HG02981 (cell line): ENCODE data around the gene RTL10.

Experiments used
- ATAC-seq: cut with Tn5 transposase; IDR thresholded peaks from one replicate; pipeline ENCODE4 v1.9.1; 2021; ENCODE audit warnings: mild to moderate bottlenecking, moderate library complexity; ENCODE audit not compliant: unreplicated experiment

The RTL10 gene, protein sequence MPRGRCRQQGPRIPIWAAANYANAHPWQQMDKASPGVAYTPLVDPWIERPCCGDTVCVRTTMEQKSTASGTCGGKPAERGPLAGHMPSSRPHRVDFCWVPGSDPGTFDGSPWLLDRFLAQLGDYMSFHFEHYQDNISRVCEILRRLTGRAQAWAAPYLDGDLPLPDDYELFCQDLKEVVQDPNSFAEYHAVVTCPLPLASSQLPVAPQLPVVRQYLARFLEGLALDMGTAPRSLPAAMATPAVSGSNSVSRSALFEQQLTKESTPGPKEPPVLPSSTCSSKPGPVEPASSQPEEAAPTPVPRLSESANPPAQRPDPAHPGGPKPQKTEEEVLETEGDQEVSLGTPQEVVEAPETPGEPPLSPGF

GRCh38 chr22:19854778-19855503 lies at the start of gene RTL10, which contains the start of gene GNB1L:
Gene RTL10, minus strand, starts transcription at chr22:19854874. Its CDS starts 2,613 bp downstream, at chr22:19852261.
Gene GNB1L, minus strand, starts transcription at chr22:19854874. Its CDS starts 33,519 bp downstream, at chr22:19821355.
- peak; percentile 78 for ATAC-seq

- ATAC-seq = no peak
Observed at GRCh38 chr22:19904174-19904856, 49.6 kb upstream of the RTL10 start.

GRCh38 chr22:19903513-19903912 lies 48.8 kb upstream of the RTL10 start:
- ATAC-seq = no peak

DNA sequence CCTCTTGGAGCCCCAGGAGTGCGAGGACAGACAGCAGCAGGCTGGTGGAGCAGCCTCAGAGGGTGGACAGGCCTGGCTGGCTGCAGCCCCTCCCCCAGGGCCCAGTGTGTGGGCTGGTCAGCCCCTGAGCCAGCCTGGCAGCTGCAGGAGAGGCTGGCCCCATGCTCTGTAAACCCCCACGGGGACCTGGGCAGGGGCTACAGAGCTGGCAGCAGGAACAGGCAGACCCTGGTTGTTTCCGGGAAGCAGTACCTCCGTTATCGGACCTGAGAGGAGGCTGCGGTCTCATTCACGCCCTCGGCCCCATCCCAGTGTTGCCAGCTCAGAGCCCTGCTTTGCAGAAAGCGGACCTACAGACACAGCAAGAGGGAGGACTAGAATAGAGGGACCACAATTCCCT lies 48.4 kb upstream of the RTL10 start:
- ATAC-seq = no peak

GRCh38 chr22:19902245-19902715 lies 47.6 kb upstream of the RTL10 start:
- no peak for ATAC-seq

DNA sequence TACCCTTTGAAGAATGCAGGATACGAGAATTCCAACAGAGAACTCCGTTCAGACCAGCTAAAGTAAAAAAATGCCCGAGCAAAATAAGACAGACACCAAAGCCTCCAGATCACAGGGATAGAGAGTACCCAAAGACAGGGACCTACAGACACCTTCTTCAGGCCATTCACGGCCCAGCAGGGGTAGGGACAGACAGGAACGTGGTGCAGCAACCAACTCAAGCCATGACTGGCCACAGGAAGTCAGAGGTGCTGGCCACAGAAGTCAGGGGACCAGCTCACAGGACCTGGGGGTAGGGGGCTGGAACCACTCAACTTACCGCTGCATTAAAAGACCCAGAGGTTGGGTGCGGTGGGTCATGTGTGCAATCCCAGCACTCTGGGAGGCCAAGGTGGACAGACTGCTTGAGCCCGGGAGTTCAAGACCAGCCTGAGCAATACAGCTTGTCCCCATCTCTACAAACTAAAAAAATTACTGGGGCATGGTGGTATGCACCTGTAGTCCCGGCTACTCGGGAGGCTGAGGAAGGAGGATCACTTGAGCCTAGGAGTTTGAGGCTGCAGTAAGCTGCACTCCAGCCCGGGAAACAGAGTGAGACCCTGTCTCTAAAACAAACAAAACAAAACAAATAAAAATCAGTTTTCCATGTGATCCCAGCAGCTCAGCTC lies 47.0 kb upstream of the RTL10 start:
- ATAC-seq = no peak

DNA sequence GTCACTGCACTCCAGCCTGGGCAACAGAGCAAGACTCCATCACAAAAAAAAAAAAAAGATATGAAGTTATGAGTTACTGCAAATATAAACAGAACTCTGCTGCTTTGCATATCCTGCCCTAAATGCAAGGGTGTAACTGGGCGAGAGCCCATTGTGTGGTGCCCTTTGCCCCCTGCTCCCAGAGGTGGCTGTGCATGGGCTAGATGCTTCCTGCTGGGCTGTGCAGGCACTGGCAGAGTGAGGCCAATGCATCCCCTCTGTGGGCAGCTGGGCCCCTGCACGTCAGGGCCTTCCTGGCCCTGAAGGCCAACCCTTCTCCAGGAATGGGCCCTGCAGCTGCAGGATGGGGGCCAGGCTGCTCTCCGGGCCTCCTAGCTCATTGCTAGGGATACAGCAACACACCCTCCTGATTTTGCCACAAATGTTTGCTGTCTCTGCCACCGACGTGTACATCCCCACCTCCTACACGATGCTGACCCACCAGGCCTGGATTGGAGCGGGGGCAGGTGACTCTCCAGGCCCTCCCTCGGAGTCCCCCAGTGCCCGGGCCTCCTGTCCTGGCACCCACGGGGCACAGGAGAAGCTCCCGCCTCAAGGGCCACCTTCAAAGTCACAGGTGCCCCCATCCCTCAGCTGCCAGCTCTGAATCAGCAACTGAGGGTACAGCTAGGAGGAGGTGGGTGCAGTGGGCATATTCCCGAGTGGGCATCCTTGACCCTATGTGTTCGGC lies 46.2 kb upstream of the RTL10 start:
- ATAC-seq = no peak

DNA sequence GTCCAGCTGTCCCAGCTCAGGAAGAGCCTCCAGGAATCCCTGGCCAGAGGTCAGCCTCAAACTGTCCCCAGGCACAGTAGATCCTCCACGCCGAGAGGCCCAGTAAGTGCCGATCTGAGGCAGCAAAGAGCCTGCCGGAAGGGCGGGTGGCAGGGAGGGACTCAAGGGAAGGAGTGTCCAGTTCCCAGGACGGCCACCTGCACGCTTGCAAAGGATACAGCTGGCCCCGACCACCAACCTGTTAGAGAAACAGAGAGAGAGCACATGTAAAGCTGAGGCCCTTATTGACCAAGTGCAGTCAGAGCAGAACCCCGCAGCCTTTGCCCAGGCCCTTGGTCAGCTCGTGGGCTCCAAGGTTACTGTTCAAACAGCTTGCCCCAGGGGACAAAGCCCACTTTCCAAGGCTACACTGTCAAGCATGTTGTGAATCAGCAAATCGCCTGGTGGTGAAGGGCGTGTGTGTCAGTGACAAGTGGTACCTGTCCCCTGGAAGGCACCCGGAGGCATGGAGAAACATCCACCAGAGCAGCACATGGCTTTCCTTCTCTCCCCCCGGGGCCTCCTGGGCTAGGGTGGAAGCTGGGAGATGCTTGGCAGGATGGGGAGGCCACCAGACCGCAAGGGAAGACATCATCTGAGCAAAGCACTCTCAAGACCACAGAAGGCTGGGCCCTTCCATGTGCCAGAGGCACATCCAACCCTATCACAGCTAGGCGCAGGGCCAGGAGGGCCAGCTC lies 44.3 kb upstream of the RTL10 start:
- no peak for ATAC-seq

GRCh38 chr22:19898145-19898544 lies 43.5 kb upstream of the RTL10 start:
- ATAC-seq = no peak

- no peak for ATAC-seq
Observed at GRCh38 chr22:19897726-19898125, 43.1 kb upstream of the RTL10 start.

DNA sequence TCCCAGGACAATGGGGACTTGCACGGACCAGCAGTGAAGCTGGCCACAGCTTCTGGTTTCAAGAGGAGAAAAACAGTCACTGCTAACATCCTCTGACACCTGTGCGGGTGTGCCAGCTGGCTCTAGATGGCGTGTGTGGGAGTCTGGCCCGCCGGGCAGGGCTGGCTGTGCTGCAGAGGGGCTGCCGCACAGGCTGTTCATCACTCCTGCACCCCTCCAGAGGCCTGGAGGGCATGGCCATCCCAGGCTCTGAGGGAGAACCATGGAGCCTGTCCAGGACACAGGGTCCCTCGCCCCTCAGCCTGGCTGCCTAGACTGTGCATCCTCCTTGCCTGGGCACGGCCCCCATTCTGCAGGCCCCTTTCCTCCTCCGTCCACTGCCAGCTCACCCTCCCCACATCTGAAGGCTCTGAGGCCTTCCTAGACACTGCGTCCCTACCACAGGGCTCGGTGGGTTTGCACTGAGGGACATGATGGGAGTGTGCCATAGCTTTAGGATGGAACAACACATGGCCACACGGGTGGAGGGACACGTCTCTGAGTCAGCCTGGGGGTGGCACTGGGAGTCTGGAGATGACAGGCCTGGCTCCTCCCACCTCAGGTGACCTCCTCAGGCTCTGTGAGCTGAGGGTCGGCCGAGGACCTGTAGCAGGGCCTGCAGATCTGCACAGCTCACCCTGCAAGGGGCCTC lies 42.1 kb upstream of the RTL10 start:
- ATAC-seq = no peak

GRCh38 chr22:19895160-19895849 lies 40.6 kb upstream of the RTL10 start:
- no peak for ATAC-seq

- ATAC-seq = no peak
Observed at GRCh38 chr22:19893363-19893762, 38.7 kb upstream of the RTL10 start.

DNA sequence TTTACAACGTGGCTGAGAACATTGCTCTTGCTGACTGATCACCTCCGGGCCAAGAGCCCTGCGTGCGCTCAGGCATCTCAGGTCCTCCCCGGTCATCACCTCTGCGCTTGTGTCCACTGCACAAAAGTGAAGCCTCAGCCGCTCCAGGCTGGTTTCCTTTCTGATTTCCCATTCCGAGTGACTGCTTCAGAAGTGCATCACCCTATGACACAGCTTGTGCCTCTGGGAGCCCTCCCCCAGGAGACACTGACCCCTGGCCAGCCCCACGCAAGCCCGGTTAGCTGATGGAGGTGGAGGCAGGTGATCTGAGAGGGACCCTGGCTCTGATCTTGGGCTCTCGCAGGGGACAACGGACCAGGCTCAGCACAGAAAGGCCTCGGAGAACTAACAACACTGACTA lies 38.3 kb upstream of the RTL10 start:
- no peak for ATAC-seq

GRCh38 chr22:19892257-19892879 lies 37.7 kb upstream of the RTL10 start:
- no peak for ATAC-seq

- ATAC-seq = no peak
Observed at GRCh38 chr22:19891317-19892256, 36.9 kb upstream of the RTL10 start.
